ENCODE results near the gene RPRD1B.

GRCh38 chr20:38116409-38117165 lies 83.0 kb downstream of the RPRD1B start:
- TF ChIP-seq POLR2A (IDR thresholded peaks at IDR 0.05) (no peak), CTCF (IDR thresholded peaks at IDR 0.05) (no peak), POLR2AphosphoS5 (IDR thresholded peaks at IDR 0.05) (no peak), EP300 (IDR thresholded peaks at IDR 0.05) (no peak)

All from sigmoid colon (tissue), 4 donors.